Stimulated activated CD4-positive, alpha-beta T cell treated with anti-CD3 and anti-CD28 coated beads, Interleukin-1b, Interleukin-23, amount 100 ng/mL, for 1 hour (primary cell): Measurements from ENCODE around the gene SLC16A11.
A peak's percentile ranks its signal among the peaks of the same experiment; 100 is the strongest.
"Not testable (repeated sequence)": the region's sequence is repeated elsewhere in the genome, so short reads cannot be mapped to it uniquely, and the experiment has no call there.

ENCODE experiments used
- DNase-seq, 2 donors: peaks; one replicate each; pipeline ENCODE4 v3.0.0-alpha.2; 2020; ENCODE audit warnings: low read depth in 2 of 2

SLC16A11 gene

DNA sequence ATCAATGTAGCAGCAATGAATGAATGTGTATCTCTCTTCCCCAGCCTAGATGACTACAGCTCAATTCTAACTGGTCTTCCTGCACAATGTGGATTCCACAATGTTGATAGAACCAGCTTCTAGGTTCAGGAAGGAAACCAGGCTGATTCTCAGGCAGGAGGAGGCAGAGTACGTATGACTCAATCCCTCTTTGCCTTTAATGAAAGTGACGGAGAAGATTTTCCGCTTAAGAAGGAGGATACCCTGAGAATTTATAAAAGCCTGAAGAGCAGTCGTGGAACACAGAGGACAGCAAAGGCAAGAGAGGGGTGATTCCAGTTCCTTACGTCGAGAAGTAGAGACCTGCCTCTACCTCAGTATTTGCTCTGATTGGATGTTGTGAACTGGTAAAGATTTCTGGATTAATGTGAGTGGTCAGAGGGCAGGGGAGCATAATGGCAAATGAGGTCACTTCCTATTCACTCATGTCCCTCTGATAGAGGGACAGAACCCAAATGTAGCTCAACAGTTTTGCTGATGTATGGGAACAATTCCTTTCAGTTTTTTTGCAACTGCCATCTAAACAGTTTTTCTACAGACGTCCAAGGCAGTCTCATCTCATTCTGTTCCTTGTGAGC, 15.0 kb upstream of the SLC16A11 start:
- no peak for DNase-seq

DNA sequence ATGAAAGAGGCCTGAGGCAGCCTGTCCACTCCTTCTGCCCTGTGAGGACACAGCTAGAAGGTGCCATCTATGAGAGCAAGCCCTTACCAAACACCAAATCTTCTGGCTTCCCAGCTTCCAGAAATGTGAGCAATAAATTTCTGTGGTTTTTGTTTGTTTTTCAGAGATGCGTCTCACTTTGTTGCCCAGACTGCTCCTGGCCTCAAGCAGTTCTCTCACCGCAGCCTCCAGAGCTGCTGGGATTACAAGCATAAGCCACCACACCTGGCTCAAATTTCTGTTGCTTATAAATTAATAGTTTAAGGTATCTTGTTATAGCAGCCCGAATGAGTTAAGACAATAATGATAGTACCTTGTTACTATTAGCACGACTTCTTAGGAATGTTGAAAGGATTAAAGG, 12.5 kb upstream of the SLC16A11 start:
- no peak for DNase-seq

DNA sequence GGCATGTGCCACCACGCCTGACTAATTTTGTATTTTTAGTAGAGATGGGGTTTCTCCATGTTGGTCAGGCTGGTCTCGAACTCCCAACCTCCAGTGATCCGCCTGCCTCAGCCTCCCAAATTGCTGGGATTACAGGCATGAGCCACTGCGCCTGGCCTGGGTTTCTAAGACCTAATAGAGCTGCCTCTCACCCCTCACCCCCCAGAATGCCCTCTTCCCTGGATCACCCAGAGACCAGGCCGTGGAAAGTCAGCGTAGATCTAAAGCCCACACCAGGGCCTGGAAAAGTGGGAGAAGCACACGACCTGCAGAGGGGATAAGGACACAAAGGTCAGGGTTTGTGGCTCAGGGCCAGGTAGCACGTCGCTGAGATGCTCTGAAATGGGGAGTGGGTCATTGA, 6.7 kb upstream of the SLC16A11 start:
- DNase-seq = not testable (repeated sequence)

DNA sequence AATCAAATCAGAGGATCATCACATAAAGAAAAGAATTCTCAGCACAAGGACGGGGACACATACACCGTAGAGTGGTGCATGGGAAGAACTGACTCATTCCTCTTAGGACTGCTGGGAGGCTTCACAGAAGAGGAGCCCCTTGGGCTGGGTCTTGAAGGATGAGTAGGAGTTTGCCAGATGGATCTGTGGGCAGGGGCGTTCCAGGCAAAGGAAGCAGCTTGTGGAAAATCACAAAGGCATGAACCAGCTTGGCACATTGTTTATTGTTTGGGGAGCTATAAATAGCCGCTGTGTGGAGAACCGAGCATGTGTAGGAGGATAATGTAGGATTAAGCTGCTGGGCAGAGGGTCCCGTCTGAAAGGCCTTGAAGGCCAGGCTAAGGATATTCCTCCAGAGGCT, 5.1 kb upstream of the SLC16A11 start:
- no peak for DNase-seq

DNA sequence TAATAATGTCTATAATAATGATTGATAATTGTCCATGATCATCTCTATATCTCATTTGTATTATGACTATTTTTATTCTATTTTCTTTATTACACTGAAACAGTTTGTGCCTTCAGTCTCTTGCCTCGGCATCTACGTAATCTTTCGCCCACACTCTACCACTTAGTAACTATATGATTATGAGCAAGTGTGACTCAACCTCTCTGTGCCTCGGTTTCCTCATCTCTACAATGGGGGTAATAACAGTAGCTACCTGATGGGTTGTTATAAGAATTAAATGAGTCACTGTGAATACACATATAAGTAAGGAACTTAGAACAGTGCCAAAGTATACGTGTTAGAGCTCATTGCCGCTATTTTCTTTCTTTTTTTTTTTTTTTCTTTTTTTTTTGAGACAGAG, 3.7 kb upstream of the SLC16A11 start:
- DNase-seq = no peak

DNA sequence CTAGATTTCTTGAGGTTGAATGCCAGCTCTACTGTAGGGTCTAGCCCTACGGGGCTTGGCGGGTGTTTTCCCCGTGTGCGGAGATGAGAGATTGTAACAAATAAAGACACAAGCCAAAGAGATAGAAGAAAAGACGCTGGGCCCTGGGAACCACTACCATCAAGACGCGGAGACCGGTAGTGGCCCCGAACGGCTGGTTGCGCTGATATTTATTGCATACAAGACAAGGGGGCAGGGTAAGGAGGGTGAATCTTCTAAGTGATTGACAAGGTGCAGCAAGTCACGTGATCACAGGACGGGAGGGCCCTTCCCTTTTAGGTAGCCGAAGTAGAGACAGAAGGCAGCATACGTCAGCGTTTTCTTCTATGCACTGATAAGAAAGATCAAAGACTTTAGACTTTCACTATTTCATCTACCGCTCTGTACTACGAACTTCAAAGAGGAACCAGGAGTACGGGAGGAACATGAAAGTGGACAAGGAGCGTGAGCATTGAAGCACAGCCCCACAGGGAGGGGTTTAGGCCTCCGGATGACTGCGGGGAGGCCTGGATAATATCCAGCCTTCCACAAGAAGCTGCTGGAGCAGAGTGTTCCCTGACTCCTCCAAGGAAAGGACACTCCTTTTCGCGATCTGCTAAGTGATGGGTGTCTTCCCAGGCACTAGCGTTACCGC, 3.0 kb upstream of the SLC16A11 start:
- peak in 1 of 2 donors; percentile 50 for DNase-seq

DNA sequence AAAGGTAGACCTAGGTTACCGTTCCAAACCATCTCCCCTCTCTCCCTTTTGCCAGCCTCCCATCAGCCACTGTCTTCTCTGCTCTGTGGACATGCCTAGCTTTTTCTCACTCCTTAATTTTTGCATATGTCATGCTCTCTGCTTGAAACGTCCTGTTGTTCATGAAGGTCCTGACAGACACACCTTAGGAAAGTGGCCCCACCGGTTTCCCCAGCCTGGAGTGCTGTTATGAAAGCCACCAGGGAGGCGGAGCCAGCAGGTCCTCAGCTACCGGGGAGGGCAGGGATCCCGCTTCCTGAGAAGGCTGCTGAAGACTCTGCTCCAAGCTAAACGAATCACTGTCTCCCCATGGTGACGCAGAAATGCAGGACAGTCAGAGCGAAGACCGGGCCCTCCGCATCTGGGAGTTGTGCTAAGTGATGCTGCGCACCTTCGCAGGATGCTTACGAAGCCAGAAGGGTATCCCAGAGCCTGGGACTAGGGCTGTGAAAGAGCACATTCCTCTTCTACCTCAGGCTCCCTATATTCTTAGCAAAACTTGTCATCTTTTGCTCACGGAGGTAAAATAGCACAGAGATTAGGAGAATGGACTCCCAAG, 2.3 kb upstream of the SLC16A11 start:
- no peak for DNase-seq

DNA sequence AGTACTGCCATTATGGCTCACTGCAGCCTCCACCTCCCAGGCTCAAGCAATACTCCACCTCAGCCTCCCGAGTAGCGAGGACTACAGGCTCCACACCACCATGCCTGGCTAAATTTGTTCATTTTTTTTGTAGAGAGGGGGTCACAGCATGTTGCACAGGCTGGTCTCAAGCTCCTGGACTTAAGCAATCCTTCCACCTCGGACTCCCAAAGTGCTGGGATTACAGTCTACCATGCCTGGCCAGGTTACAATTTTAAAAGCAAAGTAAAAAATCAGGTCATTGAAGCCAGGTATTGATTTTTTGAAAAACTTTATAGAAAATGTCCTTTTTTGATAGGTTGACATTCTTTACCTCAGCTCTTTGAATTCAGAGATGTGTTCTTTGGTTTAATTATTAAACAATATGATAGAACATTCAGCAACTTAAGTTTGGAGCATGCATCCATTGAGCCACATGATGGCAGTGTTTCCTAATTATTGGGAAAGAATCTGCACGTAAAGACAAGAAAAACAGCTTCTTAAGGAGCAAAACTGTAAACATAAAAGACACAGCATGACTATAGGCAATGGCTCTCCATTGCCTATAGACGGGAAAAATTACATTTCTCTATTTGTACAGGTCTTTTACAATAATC, 1.7 kb upstream of the SLC16A11 start:
- DNase-seq = no peak

DNA sequence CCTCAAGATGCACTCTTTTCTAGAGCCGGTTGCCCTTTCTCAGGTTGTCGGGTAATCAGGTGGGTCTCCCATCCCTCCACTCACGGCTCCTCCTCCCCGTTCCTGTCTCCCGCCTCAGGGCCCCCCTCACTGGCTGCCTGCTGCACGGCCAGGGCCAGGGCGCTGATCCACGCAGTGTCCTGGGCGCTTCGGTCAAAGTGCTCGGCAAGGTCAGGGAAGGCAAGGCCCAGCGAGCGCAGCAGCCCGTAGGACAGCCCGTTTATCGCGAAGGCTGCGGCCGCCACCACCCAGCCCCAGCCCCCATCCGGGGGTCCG, 753 bp downstream of the SLC16A11 start:
- DNase-seq = no peak

DNA sequence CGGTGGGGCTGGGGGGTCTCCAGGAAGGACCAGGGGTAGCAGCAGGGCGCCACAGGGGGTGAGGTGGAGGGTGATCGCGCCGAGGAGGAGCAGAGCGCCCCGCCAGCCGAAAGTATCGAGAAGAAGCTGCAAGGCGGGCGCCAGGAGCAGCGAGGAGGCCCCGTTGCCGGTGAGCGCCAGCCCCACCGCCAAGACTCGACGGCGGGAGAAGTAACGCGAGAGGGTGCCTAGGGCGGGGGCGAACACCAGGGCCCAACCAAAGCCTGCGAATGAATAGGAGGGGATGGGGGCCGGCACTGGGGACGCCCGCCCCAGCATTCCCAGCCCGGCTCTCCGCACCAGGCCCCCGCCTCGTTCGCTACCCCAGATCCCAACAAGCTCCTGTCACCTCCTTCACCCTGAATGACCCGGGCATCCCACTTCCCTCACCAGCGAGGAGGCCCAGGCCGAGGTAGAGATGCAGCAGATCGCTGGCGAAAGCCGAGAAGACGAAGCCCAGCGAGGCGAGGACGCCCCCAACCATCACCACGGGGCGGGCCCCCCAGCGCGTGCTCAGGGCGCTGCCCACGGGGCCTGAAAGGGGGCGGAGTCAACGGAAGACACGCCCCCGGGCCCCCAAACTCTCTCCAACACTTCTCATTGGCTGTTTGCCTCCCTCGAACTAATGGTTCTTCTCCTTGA, 1.3 kb downstream of the SLC16A11 start:
- no peak for DNase-seq

DNA sequence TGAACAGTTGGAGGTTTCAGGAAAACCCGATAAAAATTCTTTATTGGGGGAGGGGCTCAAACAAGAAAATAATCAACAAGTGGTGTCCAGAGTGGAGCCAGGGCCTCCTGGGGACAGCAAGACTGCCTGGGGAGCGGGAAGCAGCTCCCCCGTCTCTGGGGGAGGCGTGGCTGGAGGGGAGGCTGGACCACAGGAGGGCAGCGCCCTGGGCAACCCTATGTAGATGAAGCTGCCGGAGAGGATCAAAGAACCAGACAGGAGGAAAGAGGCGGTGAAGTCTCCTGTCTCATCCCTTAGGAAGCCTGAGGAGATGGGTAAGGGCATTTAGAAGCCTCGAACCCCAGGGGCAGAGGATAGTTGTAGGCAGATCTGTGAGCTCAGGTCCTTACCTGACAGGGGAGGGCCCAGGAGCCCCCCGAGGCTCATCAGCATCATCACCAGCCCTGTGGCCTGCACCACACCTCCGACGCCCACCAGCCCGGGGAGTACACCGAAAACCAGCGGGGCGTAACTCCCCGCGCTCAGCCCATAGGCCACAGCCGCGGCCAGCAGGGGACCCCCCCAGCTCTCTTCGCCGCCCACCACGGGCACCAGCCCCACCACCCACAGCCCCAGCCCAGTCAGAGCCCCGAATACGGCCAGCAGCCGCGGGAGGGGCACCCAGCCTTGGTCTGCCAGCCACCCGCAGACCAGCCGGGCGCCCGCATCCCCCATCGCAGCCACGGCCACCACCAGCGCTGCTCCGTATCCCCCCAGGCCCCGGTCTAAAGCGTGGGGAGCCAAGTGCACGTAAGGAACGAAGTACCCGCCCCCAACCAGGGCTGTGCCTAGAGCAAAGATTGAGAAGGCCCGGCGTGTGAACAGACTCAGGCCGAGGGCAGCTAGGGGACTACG, 2.0 kb downstream of the SLC16A11 start:
- DNase-seq = no peak

DNA sequence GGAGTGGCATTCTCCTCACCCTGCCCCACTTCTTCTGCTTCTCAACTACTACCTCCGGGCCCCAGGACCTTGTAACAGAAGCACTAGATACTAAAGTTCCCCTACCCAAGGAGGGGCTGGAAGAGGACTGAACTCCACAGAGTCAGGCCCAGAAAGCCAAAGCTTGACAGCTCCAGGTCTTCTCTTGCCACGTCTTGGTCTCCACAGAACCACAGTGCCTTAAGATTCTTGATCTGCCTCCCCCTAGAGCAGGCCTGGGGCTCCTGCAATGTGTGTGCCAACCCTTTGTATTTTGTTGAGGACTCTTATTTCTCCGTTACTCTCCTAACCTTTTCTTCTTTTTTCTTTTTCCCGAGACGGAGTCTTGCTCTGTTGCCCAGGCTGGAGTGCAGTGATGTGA, 4.1 kb downstream of the SLC16A11 start:
- no peak for DNase-seq

DNA sequence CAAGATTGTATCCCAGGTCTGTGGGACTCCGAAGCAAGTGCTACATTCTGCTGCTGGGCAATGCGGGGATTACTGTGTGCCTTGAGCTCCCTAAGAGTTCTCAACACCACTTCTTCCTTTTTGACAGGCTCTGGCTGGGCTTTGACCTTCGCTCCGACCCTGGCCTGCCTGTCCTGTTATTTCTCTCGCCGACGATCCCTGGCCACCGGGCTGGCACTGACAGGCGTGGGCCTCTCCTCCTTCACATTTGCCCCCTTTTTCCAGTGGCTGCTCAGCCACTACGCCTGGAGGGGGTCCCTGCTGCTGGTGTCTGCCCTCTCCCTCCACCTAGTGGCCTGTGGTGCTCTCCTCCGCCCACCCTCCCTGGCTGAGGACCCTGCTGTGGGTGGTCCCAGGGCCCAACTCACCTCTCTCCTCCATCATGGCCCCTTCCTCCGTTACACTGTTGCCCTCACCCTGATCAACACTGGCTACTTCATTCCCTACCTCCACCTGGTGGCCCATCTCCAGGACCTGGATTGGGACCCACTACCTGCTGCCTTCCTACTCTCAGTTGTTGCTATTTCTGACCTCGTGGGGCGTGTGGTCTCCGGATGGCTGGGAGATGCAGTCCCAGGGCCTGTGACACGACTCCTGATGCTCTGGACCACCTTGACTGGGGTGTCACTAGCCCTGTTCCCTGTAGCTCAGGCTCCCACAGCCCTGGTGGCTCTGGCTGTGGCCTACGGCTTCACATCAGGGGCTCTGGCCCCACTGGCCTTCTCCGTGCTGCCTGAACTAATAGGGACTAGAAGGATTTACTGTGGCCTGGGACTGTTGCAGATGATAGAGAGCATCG, 5.6 kb downstream of the SLC16A11 start:
- no peak for DNase-seq

DNA sequence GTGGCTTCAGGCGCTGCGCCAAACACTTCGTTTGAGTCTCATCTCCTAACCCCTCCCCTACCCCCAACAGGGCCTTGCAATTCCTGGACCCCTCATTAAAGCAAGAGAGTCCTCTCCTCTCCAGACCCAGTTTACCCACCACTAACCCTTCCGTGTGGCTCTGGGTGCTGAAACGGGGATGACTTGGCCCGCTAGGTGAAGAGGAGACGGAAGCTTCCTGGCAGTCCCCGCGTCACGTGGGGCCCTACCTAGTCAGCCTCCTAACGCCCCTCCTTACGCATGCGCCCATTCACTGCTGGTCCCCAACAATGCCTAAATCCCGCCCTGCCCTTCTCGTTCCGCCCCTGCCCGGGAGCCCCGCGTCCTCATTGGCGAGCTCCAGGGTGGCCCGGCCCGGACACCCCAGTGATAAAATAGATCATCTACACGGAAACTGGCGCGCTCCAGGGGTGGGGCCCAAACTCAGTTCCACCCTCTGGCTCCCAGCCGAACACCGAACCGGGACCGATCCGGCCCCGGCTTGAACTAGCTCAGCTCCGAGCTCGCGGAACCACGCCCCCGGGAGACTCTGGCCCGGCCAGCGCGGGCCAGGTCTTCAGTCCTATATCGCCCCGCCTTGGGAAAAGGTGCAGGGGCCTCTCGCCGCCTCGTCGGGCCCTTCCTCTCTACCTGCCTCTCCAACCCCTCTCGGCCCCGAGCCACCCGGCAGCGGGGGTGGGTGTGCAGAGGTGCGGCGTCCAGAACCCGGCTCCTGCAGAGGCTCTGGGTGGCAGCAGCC, 8.1 kb downstream of the SLC16A11 start, which contains the start of gene SLC16A13:
SLC16A13 (plus strand) TSS at position 425 of the 778 bp plus-strand sequence. CDS start 368 bp downstream, outside the sequence.
- peak; percentile 93 to 97 for DNase-seq

DNA sequence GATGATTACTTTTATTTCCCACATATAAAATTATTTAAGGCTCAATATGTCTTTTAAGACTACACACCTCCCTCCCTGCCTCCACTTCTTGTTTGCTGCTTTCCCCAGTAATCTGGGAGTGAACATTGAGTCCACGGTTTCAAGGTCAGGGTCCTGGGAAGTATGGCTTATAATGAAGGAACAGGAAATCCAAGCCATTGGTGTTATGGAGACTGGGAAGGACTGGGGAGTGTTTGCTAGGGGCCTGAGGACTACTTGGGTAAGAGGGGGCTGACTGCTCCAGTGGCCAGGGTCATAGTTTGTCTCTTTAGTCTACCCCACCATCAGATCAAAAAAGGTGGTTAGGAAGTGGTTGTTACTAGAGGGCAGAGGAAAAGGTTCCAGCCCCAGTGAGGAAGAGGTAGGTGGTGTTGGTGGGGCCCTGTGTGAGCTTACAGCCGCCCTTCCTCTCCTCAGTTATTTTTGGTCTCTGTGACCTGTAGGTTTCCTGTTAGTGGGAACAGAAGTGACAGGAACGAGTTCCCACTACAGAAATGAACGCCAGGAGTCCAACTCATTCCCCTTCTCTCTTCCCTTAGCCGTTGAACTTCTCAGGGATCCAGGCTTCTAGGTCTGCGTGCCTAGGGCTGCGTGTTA, 8.8 kb downstream of the SLC16A11 start:
- DNase-seq = no peak

DNA sequence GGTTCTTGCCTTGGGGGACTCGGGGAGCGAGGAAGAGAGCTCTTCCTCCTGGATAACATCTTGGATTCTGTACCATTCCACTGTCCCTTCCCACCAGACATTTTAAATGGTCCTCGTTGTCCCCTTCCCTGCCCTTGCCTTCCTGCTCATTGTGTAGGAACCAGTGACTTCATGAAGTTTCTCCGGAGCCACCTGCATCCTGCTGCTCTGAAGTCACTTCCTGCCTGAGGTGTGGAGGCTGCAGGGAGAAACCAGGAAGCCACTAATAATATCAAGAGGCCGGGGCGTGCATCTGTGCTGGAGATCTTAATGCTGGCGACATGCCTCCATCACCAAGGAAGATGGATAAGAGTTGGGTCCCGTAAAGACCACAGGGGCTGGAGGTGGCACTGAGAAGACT, 14.2 kb downstream of the SLC16A11 start:
- DNase-seq = no peak

DNA sequence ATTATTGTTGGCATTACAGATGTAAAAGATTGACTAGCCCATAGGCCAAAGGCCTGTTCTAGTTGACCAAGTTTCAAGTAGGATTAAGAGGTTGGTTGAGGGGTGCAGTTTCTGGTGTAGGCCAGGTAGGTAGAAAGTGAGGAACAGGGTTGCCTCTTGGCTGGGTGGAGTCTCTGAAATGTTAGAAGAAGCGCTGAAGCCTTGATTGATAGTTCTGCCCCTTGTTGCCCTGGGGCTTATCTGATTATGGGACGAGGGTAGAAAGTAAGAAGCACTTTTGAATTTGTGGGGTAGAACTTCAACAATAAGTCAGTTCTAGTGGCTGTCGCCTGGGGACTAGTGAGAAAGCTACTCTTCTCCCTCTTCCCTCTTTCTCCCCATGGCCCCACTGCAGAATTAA, 14.8 kb downstream of the SLC16A11 start:
- no peak for DNase-seq

DNA sequence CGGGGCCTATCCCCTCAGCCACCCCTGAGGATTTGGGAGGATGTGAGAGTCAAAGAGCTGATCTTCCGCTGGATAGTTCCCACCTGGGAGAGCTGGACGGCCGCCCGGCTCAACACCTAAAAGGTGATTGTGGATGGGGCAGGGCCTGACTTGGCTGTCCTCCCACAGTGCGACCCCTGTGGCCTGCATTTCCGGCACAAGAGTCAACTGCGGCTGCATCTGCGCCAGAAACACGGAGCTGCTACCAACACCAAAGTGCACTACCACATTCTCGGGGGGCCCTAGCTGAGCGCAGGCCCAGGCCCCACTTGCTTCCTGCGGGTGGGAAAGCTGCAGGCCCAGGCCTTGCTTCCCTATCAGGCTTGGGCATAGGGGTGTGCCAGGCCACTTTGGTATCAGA, 16.6 kb downstream of the SLC16A11 start:
- no peak for DNase-seq

DNA sequence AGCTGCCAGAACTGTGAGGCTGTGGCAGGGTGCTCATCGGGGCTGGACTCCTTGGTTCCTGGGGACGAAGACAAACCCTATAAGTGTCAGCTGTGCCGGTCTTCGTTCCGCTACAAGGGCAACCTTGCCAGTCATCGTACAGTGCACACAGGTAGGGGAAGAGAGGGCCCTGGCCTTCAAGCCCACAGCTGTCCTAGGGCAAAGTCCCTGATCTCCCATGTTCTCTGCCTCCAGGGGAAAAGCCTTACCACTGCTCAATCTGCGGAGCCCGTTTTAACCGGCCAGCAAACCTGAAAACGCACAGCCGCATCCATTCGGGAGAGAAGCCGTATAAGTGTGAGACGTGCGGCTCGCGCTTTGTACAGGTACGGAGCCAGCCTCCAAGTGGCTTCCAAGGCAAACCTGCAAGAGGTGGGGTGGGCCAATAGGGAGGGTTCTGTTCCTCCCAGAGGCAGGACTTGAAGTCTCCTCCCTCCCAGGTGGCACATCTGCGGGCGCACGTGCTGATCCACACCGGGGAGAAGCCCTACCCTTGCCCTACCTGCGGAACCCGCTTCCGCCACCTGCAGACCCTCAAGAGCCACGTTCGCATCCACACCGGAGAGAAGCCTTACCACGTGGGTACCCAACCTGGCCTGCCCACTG, 17.3 kb downstream of the SLC16A11 start:
- no peak for DNase-seq
